GM18520 (cell line): ENCODE measurements around the gene PANX2.

Experiments used
- ATAC-seq: cut with Tn5 transposase; IDR thresholded peaks from one replicate; pipeline ENCODE4 v1.9.1; 2021; ENCODE audit not compliant: unreplicated experiment

PANX2 gene

DNA sequence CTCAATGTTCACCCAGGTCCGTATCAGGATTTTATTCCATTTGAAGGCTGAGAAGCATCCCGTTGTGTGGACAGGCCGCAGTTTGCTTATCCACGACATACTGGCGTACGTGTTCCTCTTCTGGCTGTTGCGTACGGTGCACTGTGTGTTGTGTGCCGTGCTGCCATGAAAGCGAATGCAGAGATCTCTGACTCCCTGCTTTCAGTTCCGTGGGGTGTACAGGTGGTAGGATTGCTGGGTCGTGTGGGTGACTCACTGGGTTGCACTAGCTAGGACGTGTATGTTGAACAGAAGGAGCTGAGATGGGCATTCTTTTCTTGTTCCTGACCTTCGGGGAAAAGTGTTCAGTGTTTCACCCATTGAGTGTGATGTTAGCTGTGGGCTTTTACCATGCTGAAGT is 40.6 kb downstream of the PANX2 start:
- ATAC-seq, result no peak

DNA sequence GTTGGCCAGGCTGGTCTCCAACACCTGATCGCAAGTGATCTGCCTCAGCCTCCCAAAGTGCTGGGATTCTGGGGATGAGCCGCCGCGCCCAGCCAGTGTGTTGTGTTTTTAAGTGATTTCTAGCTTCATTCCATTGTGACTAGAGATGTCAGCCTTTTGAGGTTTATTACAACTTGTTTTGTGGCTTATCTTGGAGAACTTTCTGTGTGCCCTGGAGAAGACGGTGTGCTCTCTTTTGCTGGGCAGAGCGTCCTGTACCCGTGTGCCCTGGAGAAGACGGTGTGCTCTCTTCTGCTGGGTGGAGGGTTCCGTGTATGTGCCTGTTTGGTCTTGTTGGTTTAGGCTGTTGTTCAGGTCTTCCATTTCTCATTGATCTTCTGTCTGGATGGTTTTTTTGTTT is 42.7 kb downstream of the PANX2 start:
- no peak for ATAC-seq

DNA sequence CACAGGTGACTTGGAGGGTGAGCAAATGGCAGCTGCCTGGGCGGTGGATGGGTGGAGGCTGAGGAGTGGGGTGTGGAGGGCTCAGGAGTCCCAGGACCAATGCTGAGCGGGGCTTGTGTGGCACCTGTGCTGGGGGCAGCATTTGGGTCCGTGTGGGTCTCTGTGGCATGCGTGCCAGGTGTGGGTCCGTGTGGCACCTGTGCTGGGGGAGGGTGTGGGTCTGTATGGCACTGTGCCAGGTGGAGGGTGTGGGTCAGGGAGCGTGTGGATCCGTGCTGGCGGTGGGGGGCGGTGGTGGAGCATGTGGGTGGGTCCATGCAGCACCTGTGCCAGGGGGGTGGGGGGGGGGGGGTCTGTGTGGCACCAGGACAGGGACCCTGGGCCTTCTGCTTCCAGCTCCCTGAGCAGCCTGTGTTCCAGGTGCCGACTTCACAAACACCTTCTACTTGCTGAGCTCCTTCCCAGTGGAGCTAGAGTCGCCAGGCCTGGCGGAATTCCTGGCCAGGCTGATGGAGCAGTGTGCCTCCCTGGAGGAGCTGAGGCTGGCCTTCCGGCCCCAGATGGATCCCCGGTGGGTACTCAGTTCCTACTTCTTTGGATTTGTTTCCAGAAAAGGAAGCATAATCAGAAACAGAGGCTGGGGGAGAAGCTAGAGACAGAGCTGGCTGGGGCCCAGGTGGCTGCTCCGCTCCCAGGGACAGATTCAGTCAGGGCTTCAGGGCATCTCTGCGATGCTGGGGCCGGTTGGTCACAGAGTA is 44.9 kb downstream of the PANX2 start:
- ATAC-seq, result no peak

DNA sequence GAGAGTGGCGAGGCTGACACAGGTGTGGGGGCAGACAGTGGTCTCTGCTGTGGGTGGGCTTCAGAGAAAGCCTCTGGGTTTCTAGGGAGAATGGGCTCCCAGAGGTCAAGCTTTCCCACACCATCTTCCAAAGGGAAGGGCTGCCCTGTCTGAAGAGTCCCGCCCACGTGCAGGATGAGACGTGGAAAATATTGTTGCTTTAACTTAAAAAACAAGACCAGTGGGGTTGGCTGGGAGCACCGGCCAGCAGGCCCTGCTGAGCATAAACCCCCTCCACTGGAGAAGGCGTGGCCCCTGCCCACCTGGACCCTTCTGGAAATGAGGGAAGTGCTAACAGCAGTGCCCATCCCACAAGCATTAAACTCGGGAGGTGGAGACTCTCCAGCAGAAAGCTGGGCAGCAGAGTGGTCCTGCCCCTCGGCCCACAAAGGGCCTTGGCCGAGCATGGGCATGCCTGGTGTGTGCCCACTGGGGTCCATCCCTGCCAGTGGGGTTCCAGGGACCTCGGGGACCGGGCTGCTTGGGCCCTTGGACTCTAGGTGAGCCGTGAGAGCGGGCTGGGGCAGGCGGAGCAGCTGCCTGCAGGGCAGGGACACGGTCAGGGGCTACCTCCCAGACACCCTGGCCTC is 45.6 kb downstream of the PANX2 start:
- no peak for ATAC-seq

DNA sequence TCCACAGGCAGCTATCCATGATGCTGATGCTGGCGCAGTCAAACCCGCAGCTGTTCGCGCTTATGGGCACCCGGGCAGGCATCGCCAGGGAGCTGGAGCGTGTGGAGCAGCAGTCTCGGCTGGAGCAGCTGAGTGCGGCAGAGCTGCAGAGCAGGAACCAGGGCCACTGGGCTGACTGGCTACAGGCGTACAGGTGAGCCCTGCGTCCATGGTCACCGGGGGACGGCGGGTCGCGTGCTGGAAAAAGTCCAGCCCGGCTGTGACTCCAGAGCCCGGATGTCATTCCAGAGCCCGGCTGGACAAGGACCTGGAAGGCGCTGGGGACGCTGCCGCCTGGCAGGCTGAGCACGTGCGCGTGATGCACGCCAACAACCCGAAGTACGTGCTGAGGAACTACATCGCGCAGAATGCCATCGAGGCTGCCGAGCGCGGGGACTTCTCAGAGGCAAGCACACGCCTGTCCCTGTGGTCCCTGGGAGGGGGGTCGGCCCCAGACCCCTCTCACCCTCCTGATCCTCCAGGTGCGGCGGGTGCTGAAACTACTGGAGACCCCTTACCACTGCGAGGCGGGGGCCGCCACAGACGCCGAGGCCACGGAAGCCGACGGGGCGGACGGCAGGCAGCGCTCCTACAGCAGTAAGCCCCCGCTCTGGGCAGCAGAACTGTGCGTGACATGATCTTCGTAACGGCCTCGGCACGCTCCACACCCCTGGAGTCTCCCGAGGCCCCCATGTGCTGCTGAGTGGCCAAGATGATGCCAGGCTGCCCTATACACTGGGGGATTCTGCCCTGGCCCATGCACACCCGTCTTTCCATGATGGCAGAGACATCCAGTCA is 46.4 kb downstream of the PANX2 start:
- ATAC-seq, result no peak

DNA sequence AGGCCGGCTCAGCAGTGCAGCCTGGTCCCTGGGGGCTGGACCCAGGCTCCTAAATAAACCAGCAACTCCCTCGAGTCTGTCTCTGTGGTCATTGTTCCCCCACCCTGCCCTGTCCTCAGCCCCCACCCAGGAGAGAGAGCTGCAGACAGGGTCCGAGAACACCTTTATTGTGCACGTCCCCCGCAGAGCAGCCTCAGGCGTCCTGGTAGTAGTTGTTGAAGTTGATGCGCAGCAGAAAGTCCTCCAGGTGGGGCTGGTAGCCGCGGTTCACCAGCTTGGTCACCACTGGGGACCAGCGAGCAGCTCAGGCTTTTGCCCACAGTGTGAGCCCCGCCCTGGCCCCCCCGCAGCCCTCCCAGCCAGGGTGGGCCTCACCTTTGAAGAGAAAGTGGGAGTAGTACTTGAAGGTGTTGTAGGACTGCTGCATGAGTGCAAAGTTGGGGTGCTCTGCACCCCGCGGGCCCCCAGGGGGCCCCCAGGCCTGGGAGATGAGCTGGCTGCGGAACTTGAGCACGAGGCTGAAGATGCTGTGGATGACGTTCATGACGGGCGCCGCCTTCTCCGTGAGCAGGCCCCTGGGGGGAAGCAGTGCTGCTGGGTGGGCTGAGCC is 47.1 kb downstream of the PANX2 start:
- no peak for ATAC-seq

DNA sequence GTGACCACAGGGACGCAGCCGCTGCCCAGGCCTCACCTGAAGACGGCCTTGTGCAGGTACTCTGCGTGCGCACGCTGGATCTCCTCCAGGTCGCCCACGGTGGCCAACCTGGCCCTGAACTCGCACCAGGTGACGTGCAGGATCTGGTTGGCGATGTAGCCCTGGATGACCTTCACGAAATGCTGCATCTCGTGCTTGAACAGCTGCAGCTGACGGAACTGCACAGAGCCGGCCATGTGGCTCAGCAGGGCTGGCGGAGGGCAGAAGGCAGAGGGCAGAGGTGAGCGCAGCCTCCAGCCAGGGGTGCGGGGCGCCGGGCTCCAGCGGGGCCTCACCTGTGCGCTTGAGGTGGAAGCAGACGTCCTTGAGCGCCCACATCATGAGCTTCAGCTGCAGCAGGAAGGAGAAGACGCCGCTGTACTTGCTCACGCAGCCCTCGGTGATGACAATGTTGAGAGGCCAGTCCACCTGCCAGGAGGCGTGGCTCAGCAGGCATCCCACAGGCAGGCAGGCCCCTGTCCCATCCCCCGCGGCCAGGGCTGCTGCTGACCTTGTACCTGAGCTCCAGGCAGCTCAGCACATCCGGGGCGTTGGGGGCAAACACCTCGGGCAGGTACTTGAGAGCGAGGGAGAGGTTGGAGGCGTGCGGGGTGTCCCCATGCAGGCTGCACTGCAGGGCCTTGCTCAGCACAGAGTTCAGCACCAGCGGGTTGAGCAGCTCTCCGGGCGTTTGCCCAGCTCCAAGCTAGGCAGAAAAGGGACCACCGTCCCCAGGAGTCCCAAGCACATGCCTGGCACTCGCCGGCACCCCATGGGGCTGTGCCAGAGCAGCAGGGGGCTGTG is 47.8 kb downstream of the PANX2 start:
- ATAC-seq, result no peak

DNA sequence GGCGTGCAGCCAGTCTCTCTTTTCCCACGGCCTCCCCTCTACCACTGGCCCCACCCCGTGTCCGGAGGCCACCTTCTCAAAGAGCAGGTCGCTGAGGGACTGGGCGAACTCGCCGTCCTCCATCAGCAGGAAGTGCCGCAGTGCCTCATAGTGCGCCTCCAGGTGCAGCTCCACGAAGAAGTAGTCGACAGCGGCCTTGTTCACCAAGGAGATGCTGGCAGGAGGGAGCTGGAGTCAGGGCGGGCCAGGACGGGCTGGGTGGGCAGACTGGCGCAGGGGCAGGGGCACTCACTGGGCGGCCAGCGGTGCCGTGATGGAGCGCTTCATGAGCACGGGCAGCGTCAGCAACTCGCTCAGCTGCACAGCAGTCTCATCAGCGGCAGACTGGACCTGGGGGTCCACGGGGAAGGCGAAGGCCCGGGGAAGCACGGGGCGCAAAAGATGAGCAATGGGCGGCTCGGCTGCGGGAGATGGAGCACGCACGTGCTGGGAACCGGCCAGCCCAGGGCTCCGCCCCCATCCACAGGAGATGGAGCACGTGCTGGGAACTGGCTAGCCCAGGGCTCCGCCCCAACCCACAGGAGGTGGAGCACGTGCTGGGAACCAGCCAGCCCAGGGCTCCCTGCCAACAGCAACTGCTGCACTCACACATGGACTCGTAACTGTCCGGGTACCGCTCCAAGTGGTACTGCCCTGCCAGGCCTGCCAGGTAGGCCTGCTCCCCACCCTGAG is 48.6 kb downstream of the PANX2 start:
- ATAC-seq, result no peak

DNA sequence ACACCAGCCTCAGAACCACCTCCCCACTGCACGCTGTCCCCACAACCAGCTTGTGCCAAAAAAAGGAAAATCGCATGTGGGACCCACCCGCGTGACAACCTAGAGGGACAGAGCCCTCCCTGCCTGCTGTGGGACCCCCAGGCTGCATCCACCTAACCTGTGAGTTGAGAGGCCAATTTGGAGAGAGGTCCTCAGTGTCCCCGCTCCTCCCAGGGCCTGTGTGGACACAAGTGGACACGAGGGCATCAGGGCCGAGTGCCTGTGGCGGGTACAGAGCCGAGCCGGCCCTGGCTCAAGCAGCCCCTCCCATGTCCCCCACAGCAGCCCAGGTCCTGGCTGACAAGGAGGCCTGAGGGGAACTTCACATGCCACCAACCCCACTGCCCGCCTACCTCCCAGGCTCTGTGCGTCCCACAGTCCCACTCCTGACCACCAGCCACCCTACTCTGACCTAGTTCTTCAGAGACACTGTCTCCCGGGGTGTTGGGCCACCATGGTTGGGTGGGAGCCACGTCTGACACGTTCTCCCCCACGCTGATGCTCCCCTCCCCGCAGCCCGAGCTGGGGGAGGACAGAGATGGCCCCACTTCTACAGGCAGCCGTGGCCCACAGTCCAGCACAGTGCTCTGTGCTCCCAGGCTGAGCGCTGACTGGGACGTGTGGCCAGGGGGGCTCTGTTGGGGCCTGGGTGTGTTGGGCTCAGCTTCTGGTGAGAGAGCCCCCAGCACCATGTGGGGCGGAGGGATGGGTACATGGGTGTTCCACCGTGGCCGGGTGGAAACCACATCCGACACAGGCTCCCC is 49.5 kb downstream of the PANX2 start:
- ATAC-seq, result no peak

DNA sequence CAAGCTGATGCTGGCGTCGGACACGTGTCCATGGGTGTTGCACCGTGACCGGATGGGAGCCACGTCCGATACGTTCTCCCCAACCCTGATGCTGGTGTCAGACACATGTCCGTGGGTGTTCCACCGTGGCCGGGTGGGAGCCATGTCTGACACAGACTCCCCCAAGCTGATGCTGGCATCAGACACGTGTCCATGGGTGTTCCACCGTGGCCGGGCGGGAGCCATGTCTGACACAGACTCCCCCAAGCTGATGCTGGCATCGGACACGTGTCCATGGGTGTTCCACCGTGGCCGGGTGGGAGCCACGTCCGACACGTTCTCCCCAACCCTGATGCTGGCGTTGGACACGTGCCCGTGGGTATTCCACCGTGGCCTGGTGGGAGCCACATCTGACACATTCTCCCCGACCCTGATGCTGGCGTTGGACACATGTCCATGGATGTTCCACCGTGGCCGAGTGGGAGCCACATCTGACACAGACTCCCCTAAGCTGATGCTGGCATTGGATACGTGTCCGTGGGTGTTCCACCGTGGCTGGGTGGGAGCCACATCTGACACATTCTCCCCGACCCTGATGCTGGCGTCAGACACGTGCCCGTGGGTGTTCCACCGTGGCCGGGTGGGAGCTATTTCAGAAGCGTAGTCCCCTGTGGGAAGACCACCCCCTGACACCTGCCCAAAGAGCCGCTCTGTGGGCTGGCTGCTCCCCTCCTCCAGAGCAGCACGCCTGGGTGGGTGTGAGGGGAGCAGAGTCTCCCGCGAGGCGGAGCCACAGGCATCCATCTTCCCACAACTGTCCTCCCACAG is 50.3 kb downstream of the PANX2 start:
- no peak for ATAC-seq

DNA sequence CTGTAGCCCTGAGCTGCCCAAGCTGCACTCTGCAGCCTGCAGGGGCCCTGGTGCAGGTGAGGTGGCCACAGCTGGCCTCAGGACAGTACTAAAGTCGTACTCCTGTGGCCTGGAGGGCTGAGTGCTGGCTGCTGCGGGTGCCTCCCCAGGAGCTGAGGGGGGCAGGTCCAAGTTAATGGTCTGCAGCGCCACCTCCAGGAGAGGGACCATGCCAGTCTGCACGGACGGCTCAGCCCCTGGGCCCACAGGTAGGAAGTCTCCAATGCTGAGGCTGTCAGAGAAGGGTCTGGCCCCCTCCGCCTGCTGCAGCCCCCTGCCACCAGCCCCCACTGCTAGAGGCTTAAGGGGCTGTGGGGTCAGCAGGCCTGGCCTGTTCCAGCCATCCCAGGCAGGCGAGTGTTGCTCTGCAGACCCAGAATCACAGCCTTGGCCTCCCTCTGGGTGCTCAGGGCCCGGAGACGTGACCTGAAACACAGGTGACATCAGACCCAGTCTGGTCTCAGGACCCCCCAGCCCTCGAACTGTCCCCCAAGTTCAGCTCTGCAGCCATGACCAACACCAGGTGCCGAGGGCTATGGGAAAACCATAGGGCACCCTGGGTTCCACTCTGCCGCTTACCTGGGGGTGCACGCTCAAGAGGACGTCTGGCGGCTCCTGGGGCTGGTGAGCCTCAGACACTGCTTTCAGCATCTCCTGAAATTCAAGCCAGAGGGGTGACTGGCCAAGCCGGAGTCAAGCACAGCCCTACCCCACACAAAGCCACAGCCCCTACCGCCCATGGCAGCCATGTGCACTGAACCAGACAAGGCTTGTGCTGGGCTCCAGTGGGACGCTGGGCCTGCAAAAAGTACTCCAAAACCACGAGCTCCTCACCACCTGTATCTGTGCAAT is 51.1 kb downstream of the PANX2 start:
- no peak for ATAC-seq

DNA sequence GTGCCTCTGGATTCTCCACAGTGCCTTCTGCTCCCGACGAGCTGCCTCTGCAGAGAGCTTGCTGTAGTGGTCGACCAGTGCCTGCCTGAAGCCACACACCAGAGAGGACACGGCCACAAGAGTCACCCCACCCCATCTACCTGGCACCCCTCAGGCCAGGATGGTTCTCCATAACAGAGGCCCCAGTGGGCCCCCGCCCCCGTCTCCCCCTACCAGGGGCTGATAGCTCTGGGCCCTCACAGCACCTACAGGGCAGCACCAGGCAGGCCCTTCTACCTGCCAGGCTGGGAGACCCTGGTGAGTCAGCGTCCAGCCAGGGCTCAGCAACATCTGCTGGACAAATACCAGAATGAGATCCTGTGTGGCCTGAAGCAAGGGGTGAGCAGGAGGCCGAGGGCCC is 52.0 kb downstream of the PANX2 start:
- no peak for ATAC-seq

DNA sequence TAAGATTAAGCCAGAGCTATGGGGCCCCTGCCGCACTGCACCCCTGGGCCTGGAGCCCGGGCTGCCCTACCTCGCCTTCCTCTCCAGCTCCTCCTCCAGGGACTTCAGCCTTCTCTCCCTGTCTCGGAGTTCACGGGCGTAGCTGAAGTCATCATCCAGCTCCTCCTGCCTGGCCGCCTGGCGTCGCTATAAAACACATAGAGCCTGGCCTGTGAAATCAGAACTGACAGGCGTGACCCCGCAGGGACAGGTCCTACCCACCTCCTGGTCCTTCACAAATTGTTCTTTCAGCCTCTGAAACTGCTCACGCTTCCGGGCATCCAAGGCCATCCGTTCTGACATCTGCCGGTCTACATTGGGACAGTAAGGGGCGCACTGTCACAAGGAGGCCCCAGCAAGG is 53.5 kb downstream of the PANX2 start:
- no peak for ATAC-seq

DNA sequence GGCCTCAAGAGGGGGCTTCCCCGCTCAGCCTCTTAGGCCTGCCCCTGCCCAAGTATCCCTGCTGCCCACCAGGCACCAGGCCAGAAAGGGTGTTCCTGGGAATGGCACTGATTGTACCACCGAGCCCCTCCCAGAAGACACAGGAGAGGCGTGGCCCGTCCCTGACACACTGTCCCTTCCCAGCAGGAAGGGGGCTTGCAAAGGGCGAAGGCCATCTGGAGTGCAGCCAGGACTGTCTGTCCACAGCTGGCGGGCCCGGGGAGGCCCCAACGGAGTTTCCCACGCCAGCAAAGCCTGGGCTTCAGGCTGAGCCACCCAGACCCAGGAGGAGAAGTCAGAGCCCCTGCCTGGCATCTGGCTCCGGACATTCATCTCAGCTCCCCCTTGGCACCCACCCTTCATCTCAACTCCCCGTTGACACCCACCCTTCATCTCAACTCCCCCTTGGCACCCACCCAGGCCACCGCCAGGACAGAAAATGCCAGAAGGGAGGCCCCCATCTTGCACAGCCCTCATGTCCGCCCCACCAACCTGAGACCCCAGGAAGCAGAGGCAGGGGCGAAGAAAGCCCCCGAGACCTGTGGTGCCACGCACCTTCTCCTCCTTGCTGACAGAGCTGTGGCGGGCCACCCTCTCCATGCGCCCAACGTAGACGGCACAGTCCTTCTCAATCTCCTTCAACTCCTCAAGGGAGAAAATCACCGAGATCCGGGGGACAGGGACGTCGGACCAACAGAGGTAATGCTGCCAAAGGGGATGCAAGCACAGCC is 54.9 kb downstream of the PANX2 start:
- no peak for ATAC-seq

DNA sequence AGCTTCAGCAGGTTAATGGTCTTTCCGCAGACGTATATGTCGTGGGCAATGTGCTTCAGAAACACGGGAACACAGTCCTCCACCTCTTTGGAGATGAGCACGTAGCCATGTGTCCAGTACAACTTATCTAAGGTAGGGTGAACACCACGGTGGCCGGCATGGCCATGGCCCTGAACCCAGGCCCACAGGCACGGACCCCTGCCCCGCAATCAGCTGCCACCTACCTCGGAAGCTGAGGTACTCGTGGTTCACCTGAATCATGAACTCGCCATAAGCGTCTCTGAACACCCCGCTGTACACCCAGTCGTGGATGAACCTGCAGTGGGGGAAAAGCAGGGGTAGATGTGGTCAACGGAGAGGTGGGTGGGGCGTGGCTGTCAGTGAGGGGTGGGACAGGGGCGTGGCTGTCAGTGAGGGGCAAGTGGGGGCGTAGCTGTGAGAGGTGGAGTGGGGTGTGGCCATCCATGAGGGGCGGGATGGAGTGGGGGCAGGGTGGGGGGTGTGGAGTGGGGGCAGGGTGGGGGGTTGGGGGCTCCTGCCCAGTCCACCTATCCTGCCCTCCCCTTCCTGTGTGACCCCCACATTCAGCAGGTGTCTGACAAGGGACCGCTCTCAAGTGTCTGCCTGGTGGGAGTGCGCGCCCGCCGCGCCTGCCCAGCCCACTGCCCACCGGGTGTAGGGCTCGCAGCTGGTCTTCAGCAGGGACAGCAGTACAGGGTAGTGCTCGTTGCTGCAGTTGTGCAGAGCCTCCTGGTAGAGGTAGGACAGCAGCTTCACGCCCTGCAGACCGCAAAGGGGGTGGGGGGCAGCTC is 55.7 kb downstream of the PANX2 start:
- no peak for ATAC-seq

DNA sequence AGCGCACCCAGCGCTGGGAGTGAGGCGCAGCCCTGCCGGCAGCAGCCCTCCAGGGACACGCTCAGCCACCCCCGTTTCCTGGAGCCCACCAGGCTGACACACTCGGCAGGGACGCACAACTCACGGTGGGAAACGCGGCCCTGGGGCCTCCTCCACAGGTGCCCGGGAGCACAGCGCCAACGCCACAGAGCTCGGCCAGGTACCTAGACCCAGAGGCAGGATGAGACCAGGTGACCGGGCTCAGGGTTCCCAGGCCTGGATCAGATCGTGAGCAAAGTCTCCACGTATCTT is 56.3 kb downstream of the PANX2 start:
- no peak for ATAC-seq
